Duodenal mucosa (tissue), 2 donors: ENCODE results near the gene PPWD1.
A peak's percentile ranks its signal among the peaks of the same experiment; 100 is the strongest.
"Not testable (repeated sequence)": the region's sequence is repeated elsewhere in the genome, so short reads cannot be mapped to it uniquely, and the experiment has no call there.

Experiments
- H3K27ac ChIP-seq: one replicate; pipeline ENCODE4 v1.7.0; 2013; ENCODE audit warnings: low read depth, low read length
- H3K27me3 ChIP-seq, 2 donors: one replicate each; pipeline ENCODE4 v1.7.0; 2013; ENCODE audit warnings: low read length in 2 of 2, control low read depth in 1 of 2; ENCODE audit not compliant: insufficient read depth in 2 of 2, control insufficient read depth in 1 of 2
- H3K36me3 ChIP-seq, 2 donors: one replicate each; pipeline ENCODE4 v1.7.0; 2013; ENCODE audit warnings: low read length in 2 of 2, control low read depth in 1 of 2; ENCODE audit not compliant: insufficient read depth in 2 of 2, control insufficient read depth in 1 of 2
- H3K4me1 ChIP-seq, 2 donors: one replicate each; pipeline ENCODE4 v1.7.0; 2013; ENCODE audit warnings: low read length in 2 of 2, control low read depth in 1 of 2; ENCODE audit not compliant: insufficient read depth in 2 of 2, control insufficient read depth in 1 of 2
- H3K4me3 ChIP-seq, 2 donors: one replicate each; pipeline ENCODE4 v1.7.0; 2013; ENCODE audit warnings: low read length in 2 of 2, low read depth in 1 of 2
- H3K9ac ChIP-seq, 2 donors: one replicate each; pipeline ENCODE4 v1.7.0; 2013; ENCODE audit warnings: low read length in 2 of 2, low read depth in 1 of 2
- H3K9me3 ChIP-seq, 2 donors: one replicate each; pipeline ENCODE4 v1.7.0; 2013; ENCODE audit warnings: low read length in 2 of 2, control low read depth in 1 of 2; ENCODE audit not compliant: control insufficient read depth in 1 of 2

Gene PPWD1

GRCh38 chr5:65620021-65620420 lies 56.9 kb downstream of the PPWD1 start:
- Histone ChIP-seq H3K9me3 (no peaks in the 10 kb centered on the region), H3K4me1 (peaks cover 15% of the 10 kb centered on the region in 2 donors), H3K27me3 (no peaks in the 10 kb centered on the region), H3K36me3 (peaks cover 5 to 22% of the 10 kb centered on the region in 2 donors), H3K9ac (no peak overlapping the region), H3K4me3 (no peak overlapping the region), H3K27ac (no peak overlapping the region)

DNA sequence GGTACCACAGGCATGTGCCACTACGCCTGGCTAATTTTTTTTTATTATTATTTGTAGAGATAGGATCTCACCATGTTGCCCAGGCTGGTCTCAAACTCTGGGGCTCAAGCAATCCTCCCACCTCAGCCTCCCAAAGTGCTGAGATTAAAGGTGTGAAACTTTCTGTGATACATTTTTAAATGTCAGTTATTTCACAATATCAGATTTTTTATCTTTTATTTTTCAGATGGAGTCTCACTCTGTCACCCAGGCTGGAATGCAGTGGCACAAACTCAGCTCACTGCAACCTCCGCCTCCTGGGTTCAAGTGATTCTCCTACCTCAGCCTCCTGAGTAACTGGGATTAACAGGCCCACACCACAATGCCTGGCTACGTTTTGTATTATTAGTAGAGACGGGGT lies 58.9 kb downstream of the PPWD1 start:
- H3K9ac ChIP-seq, H3K4me3 ChIP-seq, H3K36me3 ChIP-seq, H3K9me3 ChIP-seq, H3K27me3 ChIP-seq, H3K27ac ChIP-seq: not testable (repeated sequence)
- peaks cover 22 to 24% of the 10 kb centered on the region in 2 donors for H3K4me1 ChIP-seq

DNA sequence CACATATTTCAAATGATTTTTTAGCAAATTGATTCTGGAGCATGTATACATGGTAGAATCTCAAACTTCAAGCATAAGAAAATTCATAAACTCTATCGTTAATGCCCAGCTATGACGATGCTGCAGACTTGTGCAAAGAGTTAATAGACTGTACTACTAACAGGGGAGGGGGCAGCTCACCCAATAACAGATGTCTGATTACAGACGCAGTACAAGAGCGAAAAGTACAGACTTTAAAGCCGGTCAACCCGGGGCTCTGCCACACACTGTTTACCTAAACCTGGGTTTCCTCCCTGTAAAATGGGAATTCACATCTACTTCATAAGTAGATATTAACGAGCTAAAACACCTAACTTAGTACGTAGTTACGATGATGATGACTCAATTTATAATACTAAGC lies 60.4 kb downstream of the PPWD1 start:
- H3K9me3 ChIP-seq, result no peaks in the 10 kb centered on the region
- H3K4me3 ChIP-seq, result peak overlapping the region; percentile 98 to 100
- no peaks in the 10 kb centered on the region for H3K36me3 ChIP-seq
- no peaks in the 10 kb centered on the region for H3K27me3 ChIP-seq
- H3K4me1 ChIP-seq, result peaks cover 22 to 24% of the 10 kb centered on the region in 2 donors
- H3K9ac ChIP-seq, result peak overlapping the region; percentile 86 to 90
- no peak overlapping the region for H3K27ac ChIP-seq

GRCh38 chr5:65624025-65624570 lies 61.0 kb downstream of the PPWD1 start, which contains the start of gene TRIM23:
Gene TRIM23 (minus strand): TSS chr5:65624333. CDS start chr5:65624274, 59 bp downstream.
- H3K36me3 ChIP-seq, result peaks cover 0 to under 1% of the 10 kb centered on the region in 2 donors
- H3K27ac ChIP-seq, result peak within 1 kb of the TSS; percentile 69
- no peaks in the 10 kb centered on the region for H3K9me3 ChIP-seq
- H3K4me1 ChIP-seq, result peaks cover 22 to 24% of the 10 kb centered on the region in 2 donors
- H3K27me3 ChIP-seq, result no peaks in the 10 kb centered on the region
- peak within 1 kb of the TSS; percentile 98 to 100 for H3K4me3 ChIP-seq
- peak within 1 kb of the TSS; percentile 86 to 90 for H3K9ac ChIP-seq

DNA sequence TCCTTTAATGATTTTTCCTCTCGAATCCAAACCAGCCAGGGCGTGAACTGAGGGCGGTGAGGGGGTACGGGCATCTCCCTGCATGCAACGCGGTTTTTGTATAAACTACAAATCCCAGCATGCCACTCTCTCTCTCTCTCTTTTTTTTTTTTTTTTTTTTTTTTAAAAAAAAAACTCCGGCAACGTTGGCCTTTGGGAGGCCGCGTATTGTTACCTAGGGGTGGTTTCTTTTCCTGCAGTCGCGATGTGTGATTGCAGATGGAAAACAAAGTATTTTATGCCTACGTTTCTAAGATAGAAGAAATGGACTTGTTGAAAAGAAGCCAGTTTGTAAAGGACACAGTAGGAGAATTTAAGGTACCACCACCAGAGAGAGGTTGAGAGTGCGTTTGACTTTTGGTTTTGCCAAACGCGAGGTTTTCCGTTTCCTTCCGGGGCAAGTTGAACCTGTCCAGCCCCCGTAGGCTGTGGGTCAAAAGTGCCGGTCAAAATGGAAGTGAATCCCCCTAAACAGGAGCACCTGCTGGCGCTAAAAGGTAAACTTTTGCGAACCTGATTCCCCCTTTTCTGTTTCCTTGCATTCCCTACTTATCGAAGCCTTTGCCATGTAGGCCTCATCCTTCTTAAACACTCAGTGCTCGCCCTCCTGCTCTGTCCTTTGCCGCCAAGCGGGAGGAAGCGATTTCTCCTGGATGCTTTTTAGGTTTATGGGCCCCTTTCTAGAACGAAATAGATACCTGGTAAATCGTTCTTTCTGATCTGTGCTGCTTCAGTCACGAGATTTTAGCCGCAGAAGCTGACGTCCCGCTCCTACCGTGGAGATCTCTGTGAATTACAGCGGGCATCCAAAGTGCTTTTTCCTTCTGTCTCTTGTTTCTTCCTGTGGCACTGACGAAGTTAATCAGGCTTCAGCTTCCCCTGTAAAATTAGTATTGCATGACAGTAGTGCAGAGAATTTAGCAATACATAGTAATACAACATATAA lies 61.8 kb downstream of the PPWD1 start, which contains the start of the genes SHLD3 and TRAPPC13:
Gene SHLD3 (plus strand): TSS at position 457 of the 985 bp plus-strand sequence. CDS start 4,561 bp downstream, outside the sequence.
Gene TRAPPC13 (plus strand): TSS at position 457 of the 985 bp plus-strand sequence. CDS start 34 bp downstream, at position 491.
- Histone ChIP-seq H3K27me3 (no peaks in the 10 kb centered on the region), H3K27ac (peak within 1 kb of the TSS; percentile 69), H3K9ac (peak within 1 kb of the TSS; percentile 86 to 90), H3K4me3 (peak within 1 kb of the TSS; percentile 98 to 100), H3K4me1 (peaks cover 22 to 24% of the 10 kb centered on the region in 2 donors), H3K36me3 (peaks cover 7 to 8% of the 10 kb centered on the region in 2 donors), H3K9me3 (no peaks in the 10 kb centered on the region)

DNA sequence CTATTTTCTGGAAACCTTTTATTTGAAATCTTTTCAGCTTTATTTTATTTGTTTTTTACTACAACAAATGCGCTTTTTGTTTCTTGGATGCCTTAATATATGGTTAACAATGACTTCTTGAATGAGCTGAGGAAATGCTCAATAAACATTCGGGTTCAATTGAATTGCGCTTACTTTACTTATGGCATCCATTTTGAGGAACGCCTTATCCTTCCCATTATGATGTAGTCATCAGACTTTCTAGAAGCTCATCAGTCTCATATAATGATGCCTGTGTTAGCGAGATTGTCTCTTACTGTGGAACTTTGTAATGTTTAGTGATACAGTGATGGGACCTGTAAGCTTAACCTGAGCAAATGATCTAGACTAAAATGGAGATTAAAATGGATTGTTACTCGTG lies 62.6 kb downstream of the PPWD1 start:
- Histone ChIP-seq H3K9me3 (no peaks in the 10 kb centered on the region), H3K27ac (no peak overlapping the region), H3K4me1 (peaks cover 22 to 24% of the 10 kb centered on the region in 2 donors), H3K27me3 (no peaks in the 10 kb centered on the region), H3K9ac (peak overlapping the region in 1 of 2 donors; percentile 70), H3K4me3 (peak overlapping the region; percentile 98 to 100), H3K36me3 (peaks cover 8 to 10% of the 10 kb centered on the region in 2 donors)

DNA sequence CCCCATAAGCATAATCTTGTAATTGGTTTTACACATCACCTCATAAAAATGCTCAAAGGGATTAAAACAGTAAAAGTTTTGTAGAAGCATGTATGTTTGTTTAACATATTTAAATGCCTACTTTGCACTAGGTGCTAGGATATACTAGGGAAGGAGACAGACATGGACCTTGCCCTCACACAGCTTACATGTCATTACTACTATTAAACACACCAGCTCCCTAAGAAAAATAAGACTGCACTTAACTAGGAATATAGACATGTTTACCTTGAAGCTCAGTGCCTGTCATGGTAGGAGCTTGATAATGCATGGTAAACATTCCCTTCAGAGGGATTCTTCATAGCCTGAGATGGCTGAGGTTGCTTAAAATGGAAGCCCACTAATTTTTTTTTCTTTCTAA lies 67.9 kb downstream of the PPWD1 start:
- Histone ChIP-seq H3K27me3 (no peaks in the 10 kb centered on the region), H3K9me3 (no peaks in the 10 kb centered on the region), H3K27ac (no peak overlapping the region), H3K4me1 (peaks cover 2 to 4% of the 10 kb centered on the region in 2 donors), H3K9ac (no peak overlapping the region), H3K4me3 (no peak overlapping the region), H3K36me3 (peaks cover 8 to 12% of the 10 kb centered on the region in 2 donors)
